B cell (primary cell): ENCODE results near the gene CDC42BPG. TPM values are rescaled to one million over a fixed set of nuclear protein-coding genes. Genes with fewer than 3 reads are reported as not detected.
A peak's percentile ranks its signal among the peaks of the same experiment; 100 is the strongest.

ENCODE experiments used
- ATAC-seq: fragments of 200-7000 bp; cut with Tn5 transposase; one replicate; pipeline ENCODE4 v1.10.0; 2021; ENCODE audit warnings: low read depth, mild to moderate bottlenecking, moderate number of reproducible peaks, moderate library complexity
- CTCF ChIA-PET: fragments of 350-600 bp; sonication (Branson Sonifier 250); formaldehyde crosslinking; loops from one replicate; lab custom pipeline; 2021; ENCODE audit warnings: antibody characterized with exemption, inconsistent platforms; lab: Charles Lee
- POLR2A ChIA-PET: fragments of 350-600 bp; sonication (Branson Sonifier 250); formaldehyde crosslinking; loops from one replicate; lab custom pipeline; 2021; ENCODE audit warnings: antibody characterized with exemption; lab: Charles Lee
- DNase-seq: peaks from one replicate; pipeline ENCODE4 v3.0.0; 2013
- H2AFZ ChIP-seq: 2 replicates; pipeline ENCODE4 v1.6.1; 2012; ENCODE audit warnings: mild to moderate bottlenecking, low read depth, low read length; ENCODE audit not compliant: insufficient read depth, poor library complexity, severe bottlenecking
- H3K27ac ChIP-seq, 2 donors: 1 replicate in 1 of 2; 2 replicates in 1 of 2; pipeline ENCODE4 v1.5.1; 2012 to 2013; ENCODE audit warnings: low read length in 2 of 2, mild to moderate bottlenecking in 2 of 2, moderate library complexity in 1 of 2
- H3K27me3 ChIP-seq, 4 experiments: fragments of 200-600 bp in 1 of 4; sonication (generic) in 1 of 4; replicated peaks in 1 of 4; 1 replicate in 2 of 4; 2 replicates in 2 of 4; pipeline versions ENCODE4 v1.6.1 to v1.7.0; 2013 to 2016; ENCODE audit warnings: low read length in 3 of 4, mild to moderate bottlenecking in 2 of 4, mixed read lengths in 1 of 4, moderate library complexity in 1 of 4; ENCODE audit not compliant: insufficient read depth in 4 of 4, control insufficient read depth in 3 of 4; ENCODE audit errors: control extremely low read depth in 1 of 4
- H3K36me3 ChIP-seq, 2 experiments: replicated peaks in 1 of 2; 1 replicate in 1 of 2; 2 replicates in 1 of 2; pipeline versions ENCODE4 v1.6.1 to v1.7.1; 2013; ENCODE audit warnings: low read length in 1 of 2; ENCODE audit not compliant: insufficient read depth in 2 of 2, control insufficient read depth in 1 of 2; ENCODE audit errors: control extremely low read depth in 1 of 2, extremely low read depth in 1 of 2
- H3K4me1 ChIP-seq, 2 donors: fragments of 200-600 bp in 1 of 2; sonication (generic) in 1 of 2; 1 replicate in 1 of 2; 2 replicates in 1 of 2; pipeline versions ENCODE4 v1.5.1 to v1.6.1; 2013 to 2017; ENCODE audit warnings: low read length in 2 of 2; ENCODE audit not compliant: control insufficient read depth in 2 of 2, insufficient read depth in 2 of 2
- H3K4me2 ChIP-seq: replicated peaks from 2 replicates; pipeline ENCODE3; 2012; ENCODE audit warnings: mild to moderate bottlenecking, low read depth, low read length; ENCODE audit not compliant: poor library complexity, severe bottlenecking
- H3K4me3 ChIP-seq, 5 experiments: fragments of 200-600 bp in 1 of 5; sonication (generic) in 1 of 5; 1 replicate in 3 of 5; 2 replicates in 2 of 5; pipeline versions ENCODE4 v1.5.1 to v1.7.0; 2011 to 2016; ENCODE audit warnings: low read length in 4 of 5, mild to moderate bottlenecking in 4 of 5, low read depth in 2 of 5, control low read depth in 1 of 5, moderate library complexity in 1 of 5; ENCODE audit not compliant: insufficient read depth in 1 of 5; ENCODE audit errors: control extremely low read depth in 1 of 5, extremely low read depth in 1 of 5
- H3K79me2 ChIP-seq: fragments of 200-600 bp; sonication (generic); one replicate; pipeline ENCODE4 v1.6.0; 2016; ENCODE audit warnings: low read length; ENCODE audit not compliant: control insufficient read depth, insufficient read depth
- H3K9ac ChIP-seq: fragments of 200-600 bp; sonication (generic); 2 replicates; pipeline ENCODE4 v1.6.1; 2017; ENCODE audit warnings: mild to moderate bottlenecking, low read length, moderate library complexity
- H3K9me3 ChIP-seq, 3 donors: one replicate each; pipeline versions ENCODE4 v1.6.1 to v1.7.1; 2013; ENCODE audit warnings: low read length in 2 of 3; ENCODE audit not compliant: control insufficient read depth in 2 of 3, insufficient read depth in 1 of 3; ENCODE audit errors: control extremely low read depth in 1 of 3
- H4K20me1 ChIP-seq: 2 replicates; pipeline ENCODE4 v1.6.0; 2012; ENCODE audit warnings: mild to moderate bottlenecking, low read length; ENCODE audit not compliant: insufficient read depth, control insufficient read depth, poor library complexity, severe bottlenecking
- H3K27ac Mint-ChIP-seq: one replicate; pipeline ENCODE4 v1.8.0; 2021; ENCODE audit warnings: mixed read lengths
- H3K27me3 Mint-ChIP-seq: one replicate; pipeline ENCODE4 v1.8.0; 2021; ENCODE audit warnings: mixed read lengths
- H3K4me1 Mint-ChIP-seq: one replicate; pipeline ENCODE4 v1.8.0; 2021; ENCODE audit warnings: mixed read lengths
- H3K4me3 Mint-ChIP-seq: one replicate; pipeline ENCODE4 v1.8.0; 2021; ENCODE audit warnings: mixed read lengths
- H3K9me3 Mint-ChIP-seq: one replicate; pipeline ENCODE4 v1.8.0; 2022; ENCODE audit warnings: mixed read lengths; ENCODE audit not compliant: insufficient read depth
- EZH2 ChIP-seq: IDR thresholded peaks from 2 replicates; pipeline ENCODE4 v1.6.1; 2012; ENCODE audit warnings: borderline replicate concordance, low read depth, mild to moderate bottlenecking, moderate library complexity, low read length; ENCODE audit not compliant: insufficient read depth, poor library complexity, severe bottlenecking
- WGBS: methylation state at CpG from one replicate; pipeline ENCODE4 v1.1.5; 2013; ENCODE audit warnings: missing lambda C conversion rate; ENCODE audit not compliant: insufficient coverage; 5-methylcytosine and 5-hydroxymethylcytosine counted together
- intact Hi-C: fragments of 100-400 bp; cut with micrococcal nuclease; formaldehyde crosslinking; loops from one replicate; pipeline ENCODE4 v1.10.0; 2022
- polyA plus RNA-seq: library from polyadenylated mRNA; depleted of rRNA; stranded (reverse); fragments of >200 nt; gene quantifications from 2 replicates; pipeline ENCODE4 v1.2.3, GENCODE V29; 2012
- total RNA-seq, 2 donors: library from RNA; stranded (reverse); fragments of 120-200 nt in 1 of 2; gene quantifications; 1 replicate in 1 of 2; 2 replicates in 1 of 2; pipeline versions ENCODE4 v1.2.3 to v1.2.4, GENCODE V29; 2013 to 2022
- TF ChIP-seq, protein P1 (sequence below): fragments of 200-600 bp; IDR thresholded peaks from one replicate; pipeline ENCODE4 v1.8.0; 2022; ENCODE audit warnings: antibody characterized with exemption, mild to moderate bottlenecking

Gene CDC42BPG
- total and polyA plus RNA-seq, 2 donors (not counting 1 experiment from before 2014, with no cell fraction given): 3.7 to 8.7 TPM

DNA sequence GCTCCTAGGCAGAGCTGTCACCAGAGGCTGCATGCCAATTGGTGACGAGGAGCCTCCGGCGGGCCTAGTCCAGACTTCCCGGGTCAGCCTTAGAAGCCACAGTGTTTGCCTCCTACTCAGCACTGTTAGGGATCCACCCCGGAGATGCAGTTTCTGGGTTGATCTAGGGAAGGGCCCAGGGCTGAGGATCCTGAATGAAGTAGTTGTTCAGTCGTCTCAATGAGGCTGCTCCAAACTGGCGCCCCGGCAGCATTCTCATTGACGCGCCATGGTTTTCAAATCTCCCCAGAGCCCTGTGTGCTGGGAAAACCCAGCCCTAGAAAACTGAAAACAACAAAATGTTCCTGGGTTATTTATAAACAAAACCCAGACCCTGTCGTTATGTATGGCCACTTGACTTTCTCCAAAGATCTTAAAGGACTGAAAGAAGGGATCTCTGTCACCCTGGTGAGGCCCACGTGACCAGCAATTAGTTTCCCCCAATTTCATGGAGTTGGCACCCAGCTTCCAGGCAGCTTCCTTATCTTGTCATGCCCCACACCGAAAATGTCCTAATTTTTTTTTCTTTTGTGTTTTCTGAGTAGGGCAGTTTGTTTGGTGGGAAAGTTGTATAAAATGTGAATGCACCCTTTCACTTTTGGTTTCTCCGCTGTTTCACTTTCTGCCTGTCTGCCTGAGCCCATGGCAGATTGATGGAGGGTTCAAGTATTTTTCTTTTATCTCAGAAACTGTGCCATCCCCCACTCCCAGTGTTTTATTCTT is 36.0 kb upstream of the CDC42BPG start:
- peaks cover 0 to 4% of the 10 kb centered on the region in 2 experiments for H3K36me3 ChIP-seq
- H3K27ac ChIP-seq: peak overlapping the region; percentile 86 to 99
- no peak for ATAC-seq
- H4K20me1 ChIP-seq: peaks cover 29% of the 10 kb centered on the region
- WGBS: 67% methylated on average over 8 of the region's 14 CpGs
- peak overlapping the region; percentile 9 for H2AFZ ChIP-seq
- peak overlapping the region; percentile 6 to 29 (median 20) for H3K4me3 ChIP-seq
- peak overlapping the region; percentile 95 for H3K4me3 Mint-ChIP-seq
- no peaks in the 10 kb centered on the region for H3K27me3 ChIP-seq
- peaks cover 38 to 45% of the 10 kb centered on the region in 2 donors for H3K4me1 ChIP-seq
- H3K9me3 Mint-ChIP-seq: no peaks in the 10 kb centered on the region
- TF ChIP-seq, protein P1, sequence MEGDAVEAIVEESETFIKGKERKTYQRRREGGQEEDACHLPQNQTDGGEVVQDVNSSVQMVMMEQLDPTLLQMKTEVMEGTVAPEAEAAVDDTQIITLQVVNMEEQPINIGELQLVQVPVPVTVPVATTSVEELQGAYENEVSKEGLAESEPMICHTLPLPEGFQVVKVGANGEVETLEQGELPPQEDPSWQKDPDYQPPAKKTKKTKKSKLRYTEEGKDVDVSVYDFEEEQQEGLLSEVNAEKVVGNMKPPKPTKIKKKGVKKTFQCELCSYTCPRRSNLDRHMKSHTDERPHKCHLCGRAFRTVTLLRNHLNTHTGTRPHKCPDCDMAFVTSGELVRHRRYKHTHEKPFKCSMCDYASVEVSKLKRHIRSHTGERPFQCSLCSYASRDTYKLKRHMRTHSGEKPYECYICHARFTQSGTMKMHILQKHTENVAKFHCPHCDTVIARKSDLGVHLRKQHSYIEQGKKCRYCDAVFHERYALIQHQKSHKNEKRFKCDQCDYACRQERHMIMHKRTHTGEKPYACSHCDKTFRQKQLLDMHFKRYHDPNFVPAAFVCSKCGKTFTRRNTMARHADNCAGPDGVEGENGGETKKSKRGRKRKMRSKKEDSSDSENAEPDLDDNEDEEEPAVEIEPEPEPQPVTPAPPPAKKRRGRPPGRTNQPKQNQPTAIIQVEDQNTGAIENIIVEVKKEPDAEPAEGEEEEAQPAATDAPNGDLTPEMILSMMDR: no peak
- TF ChIP-seq EZH2: no peak
- ChIA-PET POLR2A (interaction anchor here (0.6 to 10.0 kb wide), 5 partner anchors 8 to 602 kb away, joined by 3 to 158 read pairs (median 4); no protein-coding TSS in a partner anchor), CTCF (interaction anchor here (1.4 to 30.2 kb wide), 2 partner anchors 14 to 24 kb away, joined by 7 to 1254 read pairs; partner anchors contain the start of gene CDC42BPG)
- intact Hi-C loops: loop anchor here (1.0 kb wide), 1 partner anchor 8 kb away; no protein-coding TSS in a partner anchor
- H3K9me3 ChIP-seq: peaks cover 0 to 4% (median 0%) of the 10 kb centered on the region in 3 donors
- H3K27ac Mint-ChIP-seq: peak overlapping the region; percentile 83
- DNase-seq: peak; percentile 72
- peaks cover 52% of the 10 kb centered on the region for H3K4me1 Mint-ChIP-seq
- H3K79me2 ChIP-seq: peaks cover 30% of the 10 kb centered on the region
- H3K9ac ChIP-seq: peak overlapping the region; percentile 45
- no peaks in the 10 kb centered on the region for H3K27me3 Mint-ChIP-seq
- H3K4me2 ChIP-seq: peak overlapping the region; percentile 96
